OCI-LY3 (cell line): ENCODE results near the gene BRD4.

Experiments used
- H2AFZ ChIP-seq: fragments of 200-600, 300-600 bp; shearing (Covaris generic); 2 replicates; pipeline ENCODE4 v1.6.0; 2014; ENCODE audit warnings: antibody characterized with exemption, low read depth, low read length
- H3K27ac ChIP-seq: fragments of 200-600, 300-600 bp; sonication (generic); 2 replicates; pipeline ENCODE4 v1.5.1; 2014; ENCODE audit warnings: mild to moderate bottlenecking, low read length, moderate library complexity, mixed read lengths
- H3K27me3 ChIP-seq: fragments of 200-600, 300-600 bp; sonication (generic); 2 replicates; pipeline ENCODE4 v1.6.1; 2014; ENCODE audit warnings: low read depth, low read length, mixed read lengths
- H3K36me3 ChIP-seq: fragments of 200-600, 300-600 bp; sonication (generic); replicated peaks from 2 replicates; pipeline ENCODE3; 2014; ENCODE audit warnings: low read depth, low read length, mixed read lengths
- H3K4me1 ChIP-seq: fragments of 300-600, 200-600 bp; sonication (generic); 2 replicates; pipeline ENCODE4 v1.6.1; 2014; ENCODE audit warnings: low read length, mixed read lengths
- H3K4me2 ChIP-seq: fragments of 200-600, 300-600 bp; sonication (generic); 2 replicates; pipeline ENCODE4 v1.6.1; 2014; ENCODE audit warnings: low read length, mixed read lengths
- H3K4me3 ChIP-seq: fragments of 300-600, 200-600 bp; sonication (generic); 2 replicates; pipeline ENCODE4 v1.5.1; 2014; ENCODE audit warnings: antibody characterized with exemption, mild to moderate bottlenecking, low read length, moderate library complexity
- H3K79me2 ChIP-seq: fragments of 300-600, 200-600 bp; shearing (Covaris generic); 2 replicates; pipeline ENCODE4 v1.6.1; 2014; ENCODE audit warnings: mild to moderate bottlenecking, low read length, mixed read lengths
- H3K9ac ChIP-seq: fragments of 300-600, 200-600 bp; shearing (Covaris generic); 2 replicates; pipeline ENCODE4 v1.6.0; 2014; ENCODE audit warnings: mild to moderate bottlenecking, low read length, moderate library complexity
- H3K9me3 ChIP-seq: fragments of 200-600, 300-600 bp; shearing (Covaris generic); 2 replicates; pipeline ENCODE4 v1.6.1; 2014; ENCODE audit warnings: low read length, mixed read lengths; ENCODE audit not compliant: insufficient read depth
- H4K20me1 ChIP-seq: fragments of 200-600, 300-600 bp; sonication (generic); 2 replicates; pipeline ENCODE4 v1.6.1; 2016; ENCODE audit warnings: low read length, mixed read lengths; ENCODE audit not compliant: insufficient read depth
- CTCF ChIP-seq: fragments of 200-600, 300-600 bp; sonication (generic); IDR thresholded peaks from 2 replicates; pipeline ENCODE4 v1.5.1; 2014; ENCODE audit warnings: antibody characterized with exemption, low read length, low read depth
- EZH2phosphoT487 ChIP-seq: fragments of 200-600 bp; shearing (Covaris generic); IDR thresholded peaks from 2 replicates; pipeline ENCODE4 v1.6.1; 2018; ENCODE audit warnings: antibody characterized with exemption, mixed run types, low read depth

BRD4 gene

GRCh38 chr19:15293781-15294491 lies 38.4 kb downstream of the BRD4 start:
- H3K36me3 ChIP-seq = peaks cover 31% of the 10 kb centered on the region
- H3K27ac ChIP-seq = no peak overlapping the region
- TF ChIP-seq CTCF (no peak), EZH2phosphoT487 (no peak)
- peaks cover 35% of the 10 kb centered on the region for H3K4me1 ChIP-seq
- H3K9me3 ChIP-seq = no peaks in the 10 kb centered on the region
- H3K79me2 ChIP-seq = peaks cover 99% of the 10 kb centered on the region
- no peaks in the 10 kb centered on the region for H3K27me3 ChIP-seq
- H4K20me1 ChIP-seq = peaks cover 97% of the 10 kb centered on the region
- H3K4me3 ChIP-seq = no peak overlapping the region
- H2AFZ ChIP-seq = no peak overlapping the region
- H3K4me2 ChIP-seq = no peak overlapping the region
- H3K9ac ChIP-seq = no peak overlapping the region

GRCh38 chr19:15292847-15293582 lies 39.3 kb downstream of the BRD4 start:
- Histone ChIP-seq H3K4me1 (peaks cover 44% of the 10 kb centered on the region), H3K27me3 (no peaks in the 10 kb centered on the region), H3K4me3 (no peak overlapping the region), H3K36me3 (peaks cover 31% of the 10 kb centered on the region), H2AFZ (no peak overlapping the region), H3K4me2 (no peak overlapping the region), H3K9me3 (no peaks in the 10 kb centered on the region), H4K20me1 (peaks cover 97% of the 10 kb centered on the region), H3K79me2 (peaks cover 99% of the 10 kb centered on the region), H3K9ac (no peak overlapping the region), H3K27ac (no peak overlapping the region)
- no peak for TF ChIP-seq CTCF

- Histone ChIP-seq H4K20me1 (peaks cover 97% of the 10 kb centered on the region), H3K27me3 (no peaks in the 10 kb centered on the region), H3K36me3 (peaks cover 23% of the 10 kb centered on the region), H2AFZ (no peak overlapping the region), H3K4me1 (peaks cover 53% of the 10 kb centered on the region), H3K9me3 (no peaks in the 10 kb centered on the region), H3K27ac (no peak overlapping the region), H3K4me3 (no peak overlapping the region), H3K9ac (no peak overlapping the region), H3K79me2 (peaks cover 99% of the 10 kb centered on the region), H3K4me2 (no peak overlapping the region)
- TF ChIP-seq EZH2phosphoT487 (no peak), CTCF (no peak)
Measured at GRCh38 chr19:15292140-15292539, 40.2 kb downstream of the BRD4 start.

- H3K4me3 ChIP-seq = no peak overlapping the region
- H3K9ac ChIP-seq = no peak overlapping the region
- H4K20me1 ChIP-seq = peaks cover 91% of the 10 kb centered on the region
- TF ChIP-seq CTCF (no peak), EZH2phosphoT487 (no peak)
- H3K9me3 ChIP-seq = no peaks in the 10 kb centered on the region
- no peaks in the 10 kb centered on the region for H3K27me3 ChIP-seq
- H3K79me2 ChIP-seq = peaks cover 99% of the 10 kb centered on the region
- H3K4me1 ChIP-seq = peaks cover 58% of the 10 kb centered on the region
- H3K27ac ChIP-seq = no peak overlapping the region
- peaks cover 18% of the 10 kb centered on the region for H3K36me3 ChIP-seq
- no peak overlapping the region for H3K4me2 ChIP-seq
- H2AFZ ChIP-seq = no peak overlapping the region
Measured at GRCh38 chr19:15291548-15292021, 40.8 kb downstream of the BRD4 start.
